Urothelium cell line (cell line): Measurements from ENCODE around the gene EFNA2.

ENCODE experiments used
- DNase-seq: peaks from one replicate; pipeline ENCODE4 v3.0.0; 2011; ENCODE audit warnings: low spot score, mixed read lengths
- FAIRE-seq: peaks from 2 replicates; lab custom pipeline; 2011; peaks lifted over from hg19 to GRCh38; lab: Jason Lieb, UNC

The EFNA2 gene

GRCh38 chr19:1259876-1260748 lies 25.6 kb upstream of the EFNA2 start:
- DNase-seq, result no peak
- FAIRE-seq, result no peak

- FAIRE-seq (no peak), DNase-seq (peak; percentile 90)
These were observed 24.7 kb upstream of the EFNA2 start for GRCh38 chr19:1260749-1261537.

GRCh38 chr19:1261538-1261797 lies 24.2 kb upstream of the EFNA2 start:
- no peak for FAIRE-seq
- DNase-seq, result no peak

GRCh38 chr19:1261798-1262622 lies 23.7 kb upstream of the EFNA2 start:
- no peak for FAIRE-seq
- no peak for DNase-seq

- no peak for FAIRE-seq
- DNase-seq, result no peak
These were observed 23.0 kb upstream of the EFNA2 start for GRCh38 chr19:1262623-1263123.

GRCh38 chr19:1263188-1263587 lies 22.5 kb upstream of the EFNA2 start:
- FAIRE-seq (no peak), DNase-seq (no peak)

GRCh38 chr19:1264801-1265614 lies 20.7 kb upstream of the EFNA2 start:
- FAIRE-seq, result peak; percentile 32

GRCh38 chr19:1265615-1266128 lies 20.0 kb upstream of the EFNA2 start:
- FAIRE-seq (no peak), DNase-seq (peak; percentile 33)

More at GRCh38 chr19:1264801-1265614, 20.7 kb upstream of the EFNA2 start:
- peak; percentile 78 for DNase-seq

GRCh38 chr19:1266129-1266915 lies 19.4 kb upstream of the EFNA2 start:
- FAIRE-seq (no peak), DNase-seq (peak; percentile 81)

- DNase-seq (peak; percentile 54), FAIRE-seq (no peak)
These were observed 18.7 kb upstream of the EFNA2 start for GRCh38 chr19:1266916-1267476.

GRCh38 chr19:1267477-1268225 lies 18.0 kb upstream of the EFNA2 start:
- FAIRE-seq, result no peak
- DNase-seq, result no peak

- DNase-seq, result no peak
- no peak for FAIRE-seq
These were observed 17.2 kb upstream of the EFNA2 start for GRCh38 chr19:1268226-1269064.

GRCh38 chr19:1269065-1269477 lies 16.6 kb upstream of the EFNA2 start, which contains the start of gene CIRBP:
CIRBP (plus strand) TSS chr19:1269332; CDS start chr19:1270934, 1,602 bp downstream.
- peak; percentile 93 for DNase-seq
- FAIRE-seq, result no peak

GRCh38 chr19:1269478-1270212 lies 16.0 kb upstream of the EFNA2 start:
- DNase-seq (peak; percentile 83), FAIRE-seq (no peak)

- DNase-seq, result no peak
- no peak for FAIRE-seq
These were observed 15.3 kb upstream of the EFNA2 start for GRCh38 chr19:1270213-1270853.
